IPS DF 4.7 (cell line): ENCODE data around the gene ARHGAP44.

Experiments used
- DNase-seq: peaks from one replicate; pipeline ENCODE4 v3.0.0-alpha.2; 2013; ENCODE audit warnings: low spot score; ENCODE audit errors: extremely low read depth

The ARHGAP44 gene

DNA sequence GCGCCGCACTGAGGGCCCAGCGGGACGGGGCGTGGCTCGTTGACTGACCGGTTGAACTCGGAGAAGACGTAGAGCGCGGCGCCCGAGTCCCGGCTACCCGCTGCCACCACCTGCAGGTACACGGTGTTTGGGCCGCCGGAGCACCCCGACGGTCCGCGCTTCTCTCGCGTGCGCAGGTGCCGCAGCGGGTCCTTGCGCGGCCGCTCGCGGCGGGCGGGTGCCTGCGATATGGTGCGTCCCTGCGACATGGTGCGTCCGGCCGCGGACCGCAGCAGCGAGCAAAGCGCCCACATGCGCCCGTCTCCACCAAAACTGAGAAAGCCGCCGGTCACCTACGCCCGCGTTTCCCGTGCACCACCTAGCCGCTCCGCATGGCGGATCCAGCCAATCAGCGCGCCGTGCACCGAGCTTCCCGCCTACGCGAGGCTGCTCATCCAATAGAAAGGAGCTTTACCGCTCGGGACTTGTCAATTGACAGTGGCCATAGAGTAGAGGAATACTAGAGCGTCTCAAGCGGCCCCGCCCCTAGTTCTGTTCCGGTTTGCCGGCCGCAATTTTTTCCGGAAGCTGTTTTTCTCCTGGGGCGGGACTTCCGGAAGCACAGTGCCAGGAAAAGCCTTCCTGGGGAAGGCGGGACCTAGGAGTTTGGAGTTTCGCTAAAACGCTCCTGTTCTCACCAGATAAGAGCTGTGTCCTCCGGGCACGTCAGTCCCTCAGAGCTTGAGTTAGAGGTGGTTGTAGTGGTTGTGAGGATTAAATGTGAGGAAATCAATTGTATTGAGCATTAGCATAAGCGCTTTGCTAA lies 228.6 kb downstream of the ARHGAP44 start, which contains the start of gene ELAC2:
ELAC2 (minus strand) TSS at position 373 of the 805 bp plus-strand sequence; CDS start at position 293, 80 bp downstream.
- DNase-seq, result peak; percentile 85

GRCh38 chr17:13024016-13024415 lies 234.7 kb downstream of the ARHGAP44 start:
- DNase-seq, result no peak

GRCh38 chr17:13024526-13025257 lies 235.4 kb downstream of the ARHGAP44 start:
- no peak for DNase-seq

- DNase-seq, result no peak
These were observed 235.9 kb downstream of the ARHGAP44 start for GRCh38 chr17:13025258-13025627.

DNA sequence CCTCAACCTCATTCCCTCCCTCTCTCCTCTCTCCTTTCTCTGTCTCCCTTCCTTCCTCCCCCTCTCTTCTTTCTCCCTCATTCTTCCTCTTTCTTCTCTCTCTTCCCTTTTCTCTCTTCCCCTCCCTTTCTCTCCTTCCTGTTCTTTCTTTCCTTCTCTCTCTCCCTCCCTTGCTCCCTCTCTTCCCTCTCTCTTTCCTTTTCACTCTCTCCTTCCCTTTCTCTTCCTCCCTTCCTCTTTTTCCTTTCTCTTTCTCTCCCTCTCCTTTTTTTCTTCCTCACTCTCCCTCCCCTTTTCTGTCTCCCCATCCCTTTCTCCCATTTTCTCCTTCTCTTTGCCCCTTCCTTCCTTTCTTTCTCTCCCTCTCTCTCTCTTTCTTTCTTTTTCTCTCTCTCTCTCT lies 236.4 kb downstream of the ARHGAP44 start:
- no peak for DNase-seq

DNA sequence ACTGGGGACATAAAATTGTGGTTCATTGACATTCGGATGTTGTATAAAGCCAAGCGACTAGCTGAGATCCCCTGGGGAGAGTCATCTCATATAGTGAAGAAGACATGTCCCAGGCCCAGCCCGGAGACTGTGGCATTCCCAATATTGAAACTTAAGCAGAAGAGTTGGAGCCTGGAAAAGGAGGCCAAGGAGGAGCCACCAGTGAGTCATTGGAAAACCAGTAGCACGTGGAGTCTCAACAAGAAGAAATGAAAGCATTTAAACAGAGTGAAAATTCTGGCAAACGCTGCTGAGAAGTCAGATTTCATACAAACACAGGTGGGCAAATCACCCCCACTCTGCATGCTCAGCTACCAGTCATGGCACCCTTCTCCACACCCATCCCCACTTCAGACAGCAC lies 237.9 kb downstream of the ARHGAP44 start:
- DNase-seq, result no peak

DNA sequence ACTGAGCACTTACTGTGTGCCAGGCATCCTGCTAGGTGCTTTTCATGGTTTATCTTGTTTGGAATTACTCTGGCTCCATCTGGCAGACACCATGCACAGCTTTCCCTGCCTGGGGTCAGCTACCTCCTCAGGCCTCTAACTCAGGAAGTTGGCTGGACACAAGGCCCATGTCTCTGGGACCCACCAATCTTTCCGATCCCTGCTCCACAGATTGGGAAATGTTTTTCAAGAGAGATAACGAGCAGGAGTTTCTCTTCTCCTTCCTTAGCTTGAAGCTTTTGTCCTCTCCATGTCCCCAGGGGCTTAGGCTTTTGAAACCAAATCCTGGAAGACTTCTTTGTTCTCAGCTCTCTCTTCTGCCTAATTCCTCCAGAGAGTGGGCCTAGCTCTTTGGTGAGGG lies 240.0 kb downstream of the ARHGAP44 start:
- no peak for DNase-seq

- no peak for DNase-seq
These were observed 240.8 kb downstream of the ARHGAP44 start for GRCh38 chr17:13030056-13030455.

DNA sequence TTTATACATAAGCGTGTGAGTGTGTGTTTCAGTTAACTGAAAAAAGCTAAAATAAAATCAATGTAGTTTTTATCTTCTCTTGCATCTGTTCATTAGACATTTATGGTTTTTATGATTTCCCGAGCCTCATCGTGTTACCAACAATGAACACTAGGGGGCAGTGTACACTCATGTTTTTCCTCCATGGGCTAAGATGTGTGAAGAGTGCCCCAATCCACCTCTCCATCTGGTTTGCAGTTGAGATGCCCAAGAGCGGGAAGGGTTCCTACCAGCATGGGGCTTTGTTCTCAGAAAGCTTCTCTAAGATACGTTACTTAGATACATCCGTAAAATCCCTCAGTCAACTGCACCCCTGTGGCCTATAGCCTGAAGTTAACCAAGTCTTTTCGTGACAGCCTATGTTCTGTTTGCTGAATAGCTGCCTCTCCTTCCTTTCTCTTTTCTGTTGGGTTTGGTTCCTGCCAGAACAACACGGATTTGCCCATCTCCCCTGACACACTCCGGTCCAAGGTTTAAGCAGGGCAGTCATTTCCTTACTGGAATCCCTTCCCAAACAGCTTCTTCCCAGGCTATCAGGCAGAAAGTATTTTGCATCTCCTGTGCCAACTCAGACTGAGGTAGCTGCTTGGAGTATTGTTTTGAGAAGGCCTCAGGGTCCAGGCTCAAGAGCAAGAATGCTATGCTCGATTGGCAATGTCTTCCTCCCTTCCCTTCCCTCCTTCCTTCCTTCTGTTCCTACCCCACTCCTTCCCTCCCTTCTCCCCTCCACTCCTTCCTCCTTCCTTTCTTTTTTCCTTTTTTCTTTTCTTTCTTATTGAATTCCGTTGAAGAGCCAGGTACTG lies 241.4 kb downstream of the ARHGAP44 start:
- DNase-seq, result no peak

DNA sequence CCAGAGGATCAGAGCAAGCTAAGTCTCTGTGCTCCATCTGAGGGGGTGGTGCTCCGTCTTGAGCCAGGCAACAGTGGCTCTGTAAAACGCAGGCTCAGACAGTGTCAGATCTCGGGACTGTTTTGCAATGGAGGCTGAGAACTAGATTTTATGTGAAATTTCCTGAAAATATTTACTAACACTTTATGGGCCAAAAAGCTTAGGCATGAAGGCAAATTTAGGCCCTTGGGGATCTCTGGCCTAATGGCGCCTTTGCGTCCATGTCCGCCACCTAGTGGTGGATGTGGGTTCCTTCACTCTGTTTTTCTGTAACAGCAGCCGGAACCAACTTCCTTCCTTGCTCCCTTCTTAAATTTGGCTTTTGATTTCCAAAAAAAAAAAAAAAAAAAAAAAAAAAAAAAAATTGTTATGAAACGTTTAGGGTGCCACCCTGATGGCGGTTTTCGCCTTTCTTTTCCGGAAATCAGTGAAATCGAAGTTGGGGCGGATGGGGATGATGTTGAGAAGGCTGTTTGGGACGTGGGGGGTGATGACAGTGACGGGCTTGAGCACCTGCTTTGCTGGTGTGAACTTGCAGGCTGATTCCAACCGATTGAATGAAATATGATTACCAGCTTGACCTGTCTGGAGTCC lies 242.5 kb downstream of the ARHGAP44 start:
- no peak for DNase-seq

DNA sequence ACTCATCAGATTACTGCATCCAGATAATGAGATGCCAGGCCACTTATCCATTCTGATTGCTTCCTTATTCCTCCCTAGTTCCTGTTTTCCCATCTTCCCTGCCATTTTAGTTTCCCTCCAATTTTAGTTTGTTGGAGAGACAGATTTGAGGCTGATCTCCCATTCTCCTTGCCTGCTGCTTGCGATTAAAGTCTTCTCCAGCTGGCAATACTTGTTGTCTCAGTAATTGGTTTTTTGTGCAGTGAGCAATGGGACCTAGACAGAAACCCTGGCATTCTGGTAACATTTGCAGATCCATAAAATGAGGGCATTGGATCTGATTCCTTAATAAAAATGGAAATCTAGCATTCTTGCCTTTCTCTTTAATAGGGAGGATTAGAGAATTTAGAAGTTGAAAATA lies 246.1 kb downstream of the ARHGAP44 start:
- DNase-seq, result no peak

DNA sequence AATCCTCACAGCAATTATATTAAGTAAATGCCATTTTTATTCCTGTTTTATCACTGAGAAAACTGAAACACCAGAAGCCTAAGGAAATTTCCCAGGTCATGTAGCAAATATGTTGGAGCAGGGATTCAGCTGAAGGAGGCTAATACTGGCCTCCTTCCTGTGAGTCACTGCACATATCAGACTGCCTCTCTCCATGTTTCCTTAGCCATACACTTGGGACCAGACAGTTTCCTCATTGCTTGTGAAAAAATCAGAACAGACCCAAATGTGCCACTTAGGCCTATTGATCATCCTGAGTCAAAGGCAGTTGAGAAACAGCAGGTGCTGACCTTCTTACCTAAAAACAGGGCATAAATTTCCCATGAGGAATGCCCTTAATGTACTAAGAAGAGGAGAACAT lies 247.5 kb downstream of the ARHGAP44 start:
- no peak for DNase-seq

DNA sequence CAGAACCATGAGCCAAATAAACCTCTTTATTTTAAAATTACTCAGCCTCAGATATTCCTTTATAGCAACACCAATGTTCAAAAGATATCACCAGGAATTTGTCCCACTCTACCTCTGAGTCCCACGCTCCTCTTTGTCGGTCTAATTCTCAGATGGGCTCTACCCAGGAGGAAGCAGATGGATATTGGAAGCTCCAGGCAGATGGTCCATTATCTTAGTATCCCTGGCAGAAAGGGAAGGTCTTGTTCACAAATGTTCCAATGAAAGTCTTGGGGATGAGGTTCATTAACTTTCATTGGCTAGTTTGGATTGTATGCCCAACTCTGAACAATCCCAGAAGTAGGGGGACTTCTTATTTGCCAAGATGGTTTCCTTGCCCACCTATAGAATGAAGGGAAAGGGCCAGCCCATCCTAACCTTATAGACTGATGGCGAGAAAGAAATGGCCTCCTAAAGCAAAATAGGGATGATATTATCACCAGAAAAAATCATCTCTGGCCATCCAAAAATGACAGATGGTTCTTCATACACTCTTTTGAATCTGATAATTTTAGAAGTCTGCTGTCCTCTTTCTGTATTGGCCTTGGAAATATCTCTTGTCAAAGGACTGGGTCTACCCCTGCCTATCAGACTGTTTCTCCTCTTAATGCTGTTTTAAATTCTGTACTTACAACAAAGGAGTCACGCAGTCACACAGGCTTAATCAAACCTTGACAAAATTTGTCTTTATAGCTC lies 249.8 kb downstream of the ARHGAP44 start:
- no peak for DNase-seq
